ENCODE data around the gene GPN2.

GPN2 gene

DNA sequence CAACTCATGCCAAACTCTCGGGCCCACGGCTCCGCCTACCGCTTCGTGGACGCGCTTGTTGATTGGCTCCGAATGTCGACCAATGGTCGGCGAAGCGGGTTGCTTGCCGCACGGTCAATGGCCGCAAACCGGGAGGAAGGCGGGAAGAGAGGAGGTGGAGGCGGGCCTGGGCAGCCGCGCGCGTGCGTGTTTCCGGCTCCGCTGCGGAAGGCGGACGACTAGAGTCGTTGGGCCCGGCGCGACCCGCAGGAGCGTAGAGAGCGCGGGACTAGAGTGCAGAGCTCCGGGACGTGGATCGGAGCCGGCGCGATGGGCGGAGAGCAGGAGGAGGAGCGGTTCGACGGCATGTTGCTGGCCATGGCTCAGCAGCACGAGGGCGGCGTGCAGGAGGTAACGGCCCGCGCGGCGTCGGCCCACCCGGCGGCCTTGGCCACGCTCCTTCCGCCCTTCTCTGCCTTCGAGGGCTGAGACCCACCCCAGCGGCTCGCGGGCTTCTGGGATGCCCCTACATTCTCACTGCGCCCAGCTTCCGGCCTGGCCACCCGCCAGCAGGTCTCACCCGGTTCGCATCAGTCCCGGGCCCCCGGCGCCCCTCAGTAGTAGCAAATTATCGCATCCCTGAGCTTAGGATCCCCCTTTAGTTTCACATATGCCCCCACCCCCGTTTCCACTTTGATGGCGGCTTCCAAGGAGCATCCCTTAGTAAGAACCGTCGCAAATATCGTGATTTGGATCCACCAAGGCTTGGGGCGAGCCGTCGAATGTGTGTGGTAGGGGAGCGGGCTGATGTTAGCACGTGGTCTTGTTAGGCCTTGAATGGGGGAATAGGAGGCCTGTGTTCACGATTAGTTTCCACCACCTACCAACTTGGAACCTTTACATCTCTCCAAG lies 31.7 kb upstream of the GPN2 start, which contains the start of gene NUDC (continued):
- no peak; the same call in 1 of the 2 replicates for TF ChIP-seq ZNF394 (tag by site-specific recombination; IDR thresholded peaks at IDR 0.05; ENCODE audit: borderline replicate concordance)
- no peak for TF ChIP-seq ZNF624 (tag by site-specific recombination; IDR thresholded peaks at IDR 0.05)
- TF ChIP-seq ZNF473 (tag by site-specific recombination; IDR thresholded peaks at IDR 0.05) = no peak
- TF ChIP-seq ZNF311 (tag by site-specific recombination; IDR thresholded peaks at IDR 0.05; ENCODE audit: borderline replicate concordance) = no peak
- peak; percentile 93 for TF ChIP-seq KLF16 (tag by site-specific recombination; IDR thresholded peaks at IDR 0.05)
- TF ChIP-seq ZNF585B (tag by site-specific recombination; IDR thresholded peaks at IDR 0.05) = no peak
- peak; percentile 37; the same call in 1 of the 2 replicates for TF ChIP-seq YY1 (tag by site-specific recombination; IDR thresholded peaks at IDR 0.05)
- TF ChIP-seq ZNF366 (tag by site-specific recombination; conservative IDR thresholded peaks at IDR 0.05) = peak; percentile 67
- TF ChIP-seq ZNF48 (tag by site-specific recombination; IDR thresholded peaks at IDR 0.05) = no peak
- TF ChIP-seq, protein P1, sequence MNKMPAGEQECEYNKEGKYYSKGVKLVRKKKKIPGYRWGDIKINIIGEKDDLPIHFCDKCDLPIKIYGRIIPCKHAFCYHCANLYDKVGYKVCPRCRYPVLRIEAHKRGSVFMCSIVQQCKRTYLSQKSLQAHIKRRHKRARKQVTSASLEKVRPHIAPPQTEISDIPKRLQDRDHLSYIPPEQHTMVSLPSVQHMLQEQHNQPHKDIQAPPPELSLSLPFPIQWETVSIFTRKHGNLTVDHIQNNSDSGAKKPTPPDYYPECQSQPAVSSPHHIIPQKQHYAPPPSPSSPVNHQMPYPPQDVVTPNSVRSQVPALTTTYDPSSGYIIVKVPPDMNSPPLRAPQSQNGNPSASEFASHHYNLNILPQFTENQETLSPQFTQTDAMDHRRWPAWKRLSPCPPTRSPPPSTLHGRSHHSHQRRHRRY (tag by site-specific recombination; IDR thresholded peaks at IDR 0.05) = peak; percentile 39; the same call in 1 of the 2 replicates
- no peak for TF ChIP-seq ZNF514 (tag by site-specific recombination; IDR thresholded peaks at IDR 0.05)
- TF ChIP-seq ZNF350 (tag by site-specific recombination; IDR thresholded peaks at IDR 0.05) = no peak
- TF ChIP-seq MEIS1 (CRISPR knock-in tag; IDR thresholded peaks at IDR 0.05; ENCODE audit: borderline replicate concordance) = no peak
- no peak for TF ChIP-seq ZNF362 (tag by site-specific recombination; IDR thresholded peaks at IDR 0.05)
- TF ChIP-seq TRIM28 (IDR thresholded peaks at IDR 0.05; ENCODE audit: borderline replicate concordance, low read length) = no peak
- 0 out of 2 replicates have a peak, but pooled peaks have one; percentile 45 for TF ChIP-seq ZNF785 (tag by site-specific recombination; IDR thresholded peaks at IDR 0.05)
- 0 out of 2 replicates have a peak, but pooled peaks have one; percentile 28 for TF ChIP-seq ZNF391 (tag by site-specific recombination; IDR thresholded peaks at IDR 0.05; ENCODE audit: borderline replicate concordance, low read depth)
- TF ChIP-seq, protein P2, sequence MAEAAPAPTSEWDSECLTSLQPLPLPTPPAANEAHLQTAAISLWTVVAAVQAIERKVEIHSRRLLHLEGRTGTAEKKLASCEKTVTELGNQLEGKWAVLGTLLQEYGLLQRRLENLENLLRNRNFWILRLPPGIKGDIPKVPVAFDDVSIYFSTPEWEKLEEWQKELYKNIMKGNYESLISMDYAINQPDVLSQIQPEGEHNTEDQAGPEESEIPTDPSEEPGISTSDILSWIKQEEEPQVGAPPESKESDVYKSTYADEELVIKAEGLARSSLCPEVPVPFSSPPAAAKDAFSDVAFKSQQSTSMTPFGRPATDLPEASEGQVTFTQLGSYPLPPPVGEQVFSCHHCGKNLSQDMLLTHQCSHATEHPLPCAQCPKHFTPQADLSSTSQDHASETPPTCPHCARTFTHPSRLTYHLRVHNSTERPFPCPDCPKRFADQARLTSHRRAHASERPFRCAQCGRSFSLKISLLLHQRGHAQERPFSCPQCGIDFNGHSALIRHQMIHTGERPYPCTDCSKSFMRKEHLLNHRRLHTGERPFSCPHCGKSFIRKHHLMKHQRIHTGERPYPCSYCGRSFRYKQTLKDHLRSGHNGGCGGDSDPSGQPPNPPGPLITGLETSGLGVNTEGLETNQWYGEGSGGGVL (tag by site-specific recombination; IDR thresholded peaks at IDR 0.05) = no peak
- TF ChIP-seq, protein P3, sequence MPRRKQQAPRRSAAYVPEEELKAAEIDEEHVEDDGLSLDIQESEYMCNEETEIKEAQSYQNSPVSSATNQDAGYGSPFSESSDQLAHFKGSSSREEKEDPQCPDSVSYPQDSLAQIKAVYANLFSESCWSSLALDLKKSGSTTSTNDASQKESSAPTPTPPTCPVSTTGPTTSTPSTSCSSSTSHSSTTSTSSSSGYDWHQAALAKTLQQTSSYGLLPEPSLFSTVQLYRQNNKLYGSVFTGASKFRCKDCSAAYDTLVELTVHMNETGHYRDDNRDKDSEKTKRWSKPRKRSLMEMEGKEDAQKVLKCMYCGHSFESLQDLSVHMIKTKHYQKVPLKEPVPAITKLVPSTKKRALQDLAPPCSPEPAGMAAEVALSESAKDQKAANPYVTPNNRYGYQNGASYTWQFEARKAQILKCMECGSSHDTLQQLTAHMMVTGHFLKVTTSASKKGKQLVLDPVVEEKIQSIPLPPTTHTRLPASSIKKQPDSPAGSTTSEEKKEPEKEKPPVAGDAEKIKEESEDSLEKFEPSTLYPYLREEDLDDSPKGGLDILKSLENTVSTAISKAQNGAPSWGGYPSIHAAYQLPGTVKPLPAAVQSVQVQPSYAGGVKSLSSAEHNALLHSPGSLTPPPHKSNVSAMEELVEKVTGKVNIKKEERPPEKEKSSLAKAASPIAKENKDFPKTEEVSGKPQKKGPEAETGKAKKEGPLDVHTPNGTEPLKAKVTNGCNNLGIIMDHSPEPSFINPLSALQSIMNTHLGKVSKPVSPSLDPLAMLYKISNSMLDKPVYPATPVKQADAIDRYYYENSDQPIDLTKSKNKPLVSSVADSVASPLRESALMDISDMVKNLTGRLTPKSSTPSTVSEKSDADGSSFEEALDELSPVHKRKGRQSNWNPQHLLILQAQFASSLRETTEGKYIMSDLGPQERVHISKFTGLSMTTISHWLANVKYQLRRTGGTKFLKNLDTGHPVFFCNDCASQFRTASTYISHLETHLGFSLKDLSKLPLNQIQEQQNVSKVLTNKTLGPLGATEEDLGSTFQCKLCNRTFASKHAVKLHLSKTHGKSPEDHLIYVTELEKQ (tag by site-specific recombination; IDR thresholded peaks at IDR 0.05; ENCODE audit: borderline replicate concordance) = no peak
- TF ChIP-seq ZSCAN23 (tag by site-specific recombination; IDR thresholded peaks at IDR 0.05) = no peak
- no peak for TF ChIP-seq WT1 (tag by site-specific recombination; IDR thresholded peaks at IDR 0.05)
- TF ChIP-seq ZNF747 (tag by site-specific recombination; IDR thresholded peaks at IDR 0.05) = no peak
- peak; percentile 51 for TF ChIP-seq GLIS2 (tag by site-specific recombination; IDR thresholded peaks at IDR 0.05)
- peak; percentile 65; the same call in 1 of the 2 replicates for TF ChIP-seq ZFP37 (tag by site-specific recombination; IDR thresholded peaks at IDR 0.05)
- TF ChIP-seq SETDB1 (IDR thresholded peaks at IDR 0.05; ENCODE audit: insufficient read length, low read length) = no peak
- TF ChIP-seq ZNF837 (tag by site-specific recombination; IDR thresholded peaks at IDR 0.05) = no peak
- TF ChIP-seq ZNF2 (tag by site-specific recombination; IDR thresholded peaks at IDR 0.05) = peak; percentile 68; the same call in 1 of the 2 replicates
- no peak for TF ChIP-seq BCL11B (tag by site-specific recombination; IDR thresholded peaks at IDR 0.05; ENCODE audit: low read depth)
- TF ChIP-seq ZNF214 (tag by site-specific recombination; IDR thresholded peaks at IDR 0.05; ENCODE audit: borderline replicate concordance) = no peak
- TF ChIP-seq SP7 (tag by site-specific recombination; IDR thresholded peaks at IDR 0.05) = peak; percentile 81
- TF ChIP-seq KLF8 (tag by site-specific recombination; IDR thresholded peaks at IDR 0.05) = peak; percentile 76; the same call in 1 of the 2 replicates
- TF ChIP-seq EGR2 (tag by site-specific recombination; IDR thresholded peaks at IDR 0.05; ENCODE audit: low read depth) = peak; percentile 49
- TF ChIP-seq ZEB2 (tag by site-specific recombination; IDR thresholded peaks at IDR 0.05) = peak; percentile 76; the same call in 1 of the 2 replicates
- TF ChIP-seq ZFHX2 (tag by site-specific recombination; conservative IDR thresholded peaks at IDR 0.05) = peak; percentile 51

Data from HEK293 (cell line).